Activated CD4-positive, alpha-beta T cell treated with anti-CD3 and anti-CD28 coated beads, Interleukin-10, Interleukin-2, amounts not matched to agents 100 ng/mL and 50 ng/mL, durations not matched to agents 16 hours and 8 hours (primary cell): ENCODE data around the gene EMC1.
"Not testable (repeated sequence)": the region's sequence is repeated elsewhere in the genome, so short reads cannot be mapped to it uniquely, and the experiment has no call there.

ENCODE experiments used
- DNase-seq: peaks from one replicate; pipeline ENCODE4 v3.0.0-alpha.2; 2020

The EMC1 gene

GRCh38 chr1:19251305-19252196, at the start of gene EMC1, which contains the start of gene MRTO4:
EMC1 (minus strand) TSS chr1:19251524; CDS start chr1:19251509, 15 bp downstream.
MRTO4 (plus strand) TSS chr1:19251805; CDS start chr1:19251836, 31 bp downstream.
- peak; percentile 93 for DNase-seq

- no peak for DNase-seq
These were observed 48.9 kb upstream of the EMC1 start for GRCh38 chr1:19300211-19300610.

- DNase-seq = no peak
These were observed 43.3 kb upstream of the EMC1 start for GRCh38 chr1:19294638-19295037.

- DNase-seq = no peak
These were observed 37.9 kb upstream of the EMC1 start for GRCh38 chr1:19289244-19289643.

GRCh38 chr1:19288324-19289241, 37.3 kb upstream of the EMC1 start, which contains the start of gene AKR7A3:
AKR7A3 (minus strand) TSS chr1:19288770; CDS start chr1:19288709, 61 bp downstream.
- DNase-seq = peak; percentile 62

GRCh38 chr1:19287436-19288185, 36.3 kb upstream of the EMC1 start:
- no peak for DNase-seq

GRCh38 chr1:19285807-19286206, 34.5 kb upstream of the EMC1 start:
- DNase-seq = not testable (repeated sequence)

- DNase-seq = not testable (repeated sequence)
These were observed 34.0 kb upstream of the EMC1 start for GRCh38 chr1:19285366-19285765.

- DNase-seq = no peak
These were observed 33.6 kb upstream of the EMC1 start for GRCh38 chr1:19284881-19285280.

- no peak for DNase-seq
These were observed 32.6 kb upstream of the EMC1 start for GRCh38 chr1:19283891-19284290.

GRCh38 chr1:19274636-19275035, 23.3 kb upstream of the EMC1 start:
- no peak for DNase-seq

- DNase-seq = not testable (repeated sequence)
These were observed 22.7 kb upstream of the EMC1 start for GRCh38 chr1:19273844-19274531.

GRCh38 chr1:19273106-19273843, 22.0 kb upstream of the EMC1 start:
- DNase-seq = no peak

- DNase-seq = no peak
These were observed 20.7 kb upstream of the EMC1 start for GRCh38 chr1:19272064-19272463.

- not testable (repeated sequence) for DNase-seq
These were observed 19.0 kb upstream of the EMC1 start for GRCh38 chr1:19270343-19270730.

GRCh38 chr1:19269427-19270342, 18.4 kb upstream of the EMC1 start:
- DNase-seq = not testable (repeated sequence)

GRCh38 chr1:19268445-19268844, 17.1 kb upstream of the EMC1 start:
- DNase-seq = no peak

- DNase-seq = no peak
These were observed 11.4 kb upstream of the EMC1 start for GRCh38 chr1:19262744-19263143.

- DNase-seq = no peak
These were observed 10.7 kb upstream of the EMC1 start for GRCh38 chr1:19262047-19262446.
